KOPT-K1 (cell line): Measurements from ENCODE around the gene NECAB2.
"Not testable (repeated sequence)": the region's sequence is repeated elsewhere in the genome, so short reads cannot be mapped to it uniquely, and the experiment has no call there.

Source experiments
- H3K27ac ChIP-seq: fragments of 200-600 bp; sonication (generic); 2 replicates; pipeline ENCODE4 v1.5.1; 2016; ENCODE audit warnings: antibody characterized with exemption, mild to moderate bottlenecking, low read depth, low read length; ENCODE audit not compliant: poor library complexity, severe bottlenecking
- H3K36me3 ChIP-seq: fragments of 200-600 bp; sonication (generic); 2 replicates; pipeline ENCODE4 v1.5.1; 2017; ENCODE audit warnings: antibody characterized with exemption, mild to moderate bottlenecking, low read length, moderate library complexity; ENCODE audit not compliant: insufficient read depth
- H3K9me3 ChIP-seq: fragments of 200-600 bp; sonication (generic); 2 replicates; pipeline ENCODE4 v1.5.1; 2017; ENCODE audit warnings: antibody characterized with exemption, low read length, mild to moderate bottlenecking; ENCODE audit not compliant: insufficient read depth, poor library complexity, severe bottlenecking

Gene NECAB2

DNA sequence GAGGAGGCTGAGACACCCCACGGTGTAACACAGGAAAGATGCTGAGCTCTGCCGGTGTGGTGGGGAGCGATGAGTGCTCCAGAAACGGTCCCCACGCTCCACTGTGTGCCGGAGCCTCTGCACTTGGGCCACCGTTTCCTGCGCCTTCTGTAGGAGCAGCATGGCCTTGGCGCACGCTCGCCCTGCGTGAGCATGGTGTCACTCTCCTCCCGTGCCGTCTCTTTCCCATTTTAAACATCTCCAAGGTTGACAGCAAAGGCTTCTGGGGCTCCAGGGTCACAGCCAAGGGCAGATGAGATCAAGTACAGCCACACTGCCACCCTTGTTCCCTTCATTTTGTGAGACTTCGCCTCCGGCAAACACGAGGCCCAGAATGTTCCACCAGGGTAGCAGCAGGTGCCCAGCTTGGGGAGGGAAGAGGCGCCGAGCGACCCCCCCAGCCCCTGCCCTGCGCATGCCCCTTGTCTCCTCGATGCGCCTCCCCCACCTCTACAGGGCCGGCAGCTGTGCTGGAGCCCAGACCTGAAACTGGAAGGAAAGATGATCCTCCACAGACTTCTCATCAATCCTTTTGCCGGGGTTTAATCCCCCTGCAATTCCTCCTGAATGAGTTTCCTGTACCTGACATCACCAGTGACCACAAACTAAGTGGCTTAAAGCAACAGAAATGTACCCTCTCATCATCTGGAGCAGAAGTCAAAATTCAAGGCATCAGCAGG, 34.9 kb upstream of the NECAB2 start:
- H3K36me3 ChIP-seq = no peaks in the 10 kb centered on the region
- no peaks in the 10 kb centered on the region for H3K9me3 ChIP-seq
- no peak overlapping the region for H3K27ac ChIP-seq

DNA sequence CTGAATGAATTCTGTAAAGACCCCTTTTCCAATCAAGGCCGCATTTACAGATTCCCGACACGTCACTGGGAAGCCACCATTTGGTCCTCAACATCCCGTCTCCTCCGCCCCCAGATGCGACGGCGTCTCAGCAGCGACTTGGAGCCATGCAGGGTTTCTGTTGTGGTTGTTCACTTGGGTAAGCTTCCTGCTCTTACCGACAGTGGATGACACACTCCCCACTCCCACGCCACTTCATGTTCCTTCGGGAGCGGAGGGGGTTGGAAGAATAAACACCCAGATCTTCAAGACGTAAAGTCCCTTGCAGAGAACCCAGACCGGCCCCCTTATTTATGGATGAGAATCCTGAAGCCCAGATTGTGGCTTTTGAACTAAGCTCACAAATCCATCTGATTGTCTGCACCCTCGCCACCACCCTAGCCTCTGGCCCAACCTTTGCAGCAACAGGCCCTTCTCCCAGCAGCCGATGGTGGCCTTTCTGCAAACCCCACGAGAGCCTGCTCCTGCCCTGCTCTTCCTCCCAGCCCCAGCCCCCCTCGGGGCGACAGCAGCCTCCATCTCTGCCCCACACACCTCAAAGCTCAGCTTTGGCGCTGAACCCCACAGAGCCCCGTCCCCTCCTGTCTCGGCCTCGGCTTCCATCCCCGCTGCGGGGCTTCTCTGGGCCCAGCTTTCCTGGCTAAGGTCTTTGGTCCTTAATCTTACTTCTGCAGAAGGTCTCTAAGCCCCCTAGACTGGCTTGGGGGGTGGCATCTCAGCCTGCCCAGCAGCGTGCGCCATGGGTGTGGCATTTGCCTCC, 34.0 kb upstream of the NECAB2 start:
- Histone ChIP-seq H3K36me3 (no peaks in the 10 kb centered on the region), H3K9me3 (no peaks in the 10 kb centered on the region), H3K27ac (no peak overlapping the region)

DNA sequence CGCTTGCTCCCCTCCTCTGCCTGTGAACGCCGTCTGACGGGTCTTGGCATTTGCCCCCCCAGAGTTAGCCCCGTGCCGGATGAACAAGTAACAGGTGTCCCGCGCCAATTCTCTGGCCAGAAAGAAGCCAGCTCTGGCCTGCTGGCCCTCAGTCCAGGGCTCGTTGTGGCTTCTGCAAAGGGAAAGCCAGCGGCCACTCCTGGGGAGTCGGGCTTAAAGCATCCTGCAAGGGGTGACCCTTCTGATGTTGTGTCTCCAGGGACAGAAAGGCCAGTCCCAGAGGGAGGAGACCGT, 33.4 kb upstream of the NECAB2 start:
- H3K36me3 ChIP-seq = no peaks in the 10 kb centered on the region
- no peaks in the 10 kb centered on the region for H3K9me3 ChIP-seq
- H3K27ac ChIP-seq = no peak overlapping the region

DNA sequence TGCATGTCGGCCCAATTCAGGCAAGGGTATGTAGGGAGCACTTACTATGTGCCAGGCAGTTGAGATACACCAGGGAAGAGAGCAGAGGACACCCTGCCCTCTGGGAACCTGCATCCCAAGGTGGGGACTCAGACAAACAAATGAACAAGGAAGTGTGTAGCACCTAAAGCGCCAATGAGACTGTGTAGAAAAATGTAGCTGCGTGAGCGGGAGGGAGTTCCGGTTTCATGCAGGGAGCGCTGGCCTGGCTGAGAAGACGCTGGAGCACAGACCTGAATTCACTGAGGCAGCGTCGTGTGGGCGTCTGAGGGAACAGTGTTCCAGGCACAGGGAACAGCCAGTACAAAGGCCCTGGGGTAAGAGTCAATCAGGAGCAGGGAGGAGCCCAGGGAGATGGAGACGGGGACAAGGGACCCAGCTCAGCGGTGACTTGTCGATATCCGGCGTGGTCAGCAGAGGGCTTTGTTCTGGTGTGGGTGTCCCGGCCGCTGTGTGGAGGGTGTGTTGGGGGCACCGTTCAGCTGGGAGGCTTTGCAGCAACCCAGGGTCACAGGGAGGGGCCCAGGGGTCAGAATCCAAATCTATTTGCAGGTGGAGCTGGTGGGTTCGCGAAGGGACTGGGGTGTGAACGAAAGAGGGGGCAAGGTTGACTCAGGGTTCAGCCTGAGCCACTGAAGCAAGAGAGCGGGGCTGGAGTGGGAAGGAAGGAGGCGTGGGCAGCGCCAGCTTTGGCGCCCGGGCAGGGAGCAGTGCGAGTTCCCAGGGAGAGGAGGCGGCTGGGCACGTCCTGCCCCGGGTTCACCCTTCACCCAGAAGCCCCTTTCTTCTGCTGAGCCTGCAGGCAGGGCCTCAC, 32.8 kb upstream of the NECAB2 start:
- Histone ChIP-seq H3K36me3 (no peaks in the 10 kb centered on the region), H3K27ac (no peak overlapping the region), H3K9me3 (no peaks in the 10 kb centered on the region)

DNA sequence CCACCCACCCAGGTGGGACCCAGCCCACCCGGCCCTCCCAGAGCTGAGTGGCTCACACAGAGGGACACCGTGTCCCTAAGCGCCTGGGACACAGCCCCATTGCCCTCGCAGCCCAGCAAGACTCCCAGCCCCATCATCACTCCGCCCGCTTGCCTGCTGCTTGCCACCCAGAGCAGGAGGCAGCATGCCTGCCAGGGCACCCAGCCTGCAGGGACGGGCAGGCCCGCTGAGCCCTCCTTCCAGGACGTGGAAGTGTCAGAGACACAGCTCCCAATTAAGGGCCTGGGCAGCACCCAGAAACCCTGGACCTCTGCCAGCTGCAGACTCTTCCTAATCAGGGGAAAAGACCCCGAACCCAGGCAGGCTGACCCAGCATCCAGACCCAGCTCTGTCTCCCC, 32.2 kb upstream of the NECAB2 start:
- Histone ChIP-seq H3K9me3 (no peaks in the 10 kb centered on the region), H3K27ac (no peak overlapping the region), H3K36me3 (no peaks in the 10 kb centered on the region)

DNA sequence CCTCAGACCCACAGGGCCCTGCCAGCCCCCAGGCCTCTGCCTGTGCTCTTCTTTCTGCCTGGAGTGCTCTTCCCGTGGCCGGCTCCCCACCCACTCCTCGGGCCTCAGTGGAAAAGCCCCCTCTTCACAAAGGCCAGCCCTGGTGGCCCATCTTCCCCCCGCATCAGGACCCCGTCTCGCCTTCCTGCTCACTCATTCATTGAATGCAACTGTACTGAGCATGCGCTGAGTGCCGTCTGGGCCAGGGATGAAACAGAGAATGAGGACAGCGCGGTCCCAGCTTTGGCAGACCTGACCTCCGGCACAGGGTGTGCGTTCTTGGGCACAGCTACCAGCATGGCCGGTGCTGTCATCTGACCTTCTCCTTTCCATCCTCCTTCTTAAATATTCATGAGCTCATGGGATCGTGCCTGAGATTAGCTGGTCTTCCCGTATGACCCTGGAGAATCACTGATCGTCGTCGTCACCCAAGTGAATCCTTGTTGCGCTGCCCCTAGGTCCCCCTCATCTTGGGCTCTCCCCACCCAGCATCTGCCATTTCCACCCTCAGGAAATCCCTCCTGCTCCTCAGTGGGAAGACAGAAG, 31.4 kb upstream of the NECAB2 start:
- no peaks in the 10 kb centered on the region for H3K36me3 ChIP-seq
- no peaks in the 10 kb centered on the region for H3K9me3 ChIP-seq
- H3K27ac ChIP-seq = no peak overlapping the region

DNA sequence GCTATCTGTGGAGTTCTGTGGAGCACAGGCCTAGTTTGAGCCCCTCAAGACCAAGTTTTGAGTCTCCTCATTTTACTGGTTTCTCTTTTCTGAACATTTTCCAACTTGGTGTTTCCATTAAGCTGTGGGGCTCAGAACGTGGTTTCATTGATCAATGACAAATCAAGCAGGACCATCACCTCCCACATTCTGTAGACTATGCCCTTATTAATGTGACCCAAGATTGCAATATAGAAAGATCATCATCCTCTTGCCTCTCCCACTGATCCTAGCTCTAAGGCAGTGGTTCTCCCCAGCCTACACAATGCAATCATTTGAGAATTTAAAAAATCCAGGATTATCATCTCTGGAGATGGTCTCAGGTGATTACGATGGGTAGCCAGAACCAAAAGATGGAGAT, 30.8 kb upstream of the NECAB2 start:
- Histone ChIP-seq H3K36me3 (no peaks in the 10 kb centered on the region), H3K27ac (no peak overlapping the region), H3K9me3 (no peaks in the 10 kb centered on the region)

DNA sequence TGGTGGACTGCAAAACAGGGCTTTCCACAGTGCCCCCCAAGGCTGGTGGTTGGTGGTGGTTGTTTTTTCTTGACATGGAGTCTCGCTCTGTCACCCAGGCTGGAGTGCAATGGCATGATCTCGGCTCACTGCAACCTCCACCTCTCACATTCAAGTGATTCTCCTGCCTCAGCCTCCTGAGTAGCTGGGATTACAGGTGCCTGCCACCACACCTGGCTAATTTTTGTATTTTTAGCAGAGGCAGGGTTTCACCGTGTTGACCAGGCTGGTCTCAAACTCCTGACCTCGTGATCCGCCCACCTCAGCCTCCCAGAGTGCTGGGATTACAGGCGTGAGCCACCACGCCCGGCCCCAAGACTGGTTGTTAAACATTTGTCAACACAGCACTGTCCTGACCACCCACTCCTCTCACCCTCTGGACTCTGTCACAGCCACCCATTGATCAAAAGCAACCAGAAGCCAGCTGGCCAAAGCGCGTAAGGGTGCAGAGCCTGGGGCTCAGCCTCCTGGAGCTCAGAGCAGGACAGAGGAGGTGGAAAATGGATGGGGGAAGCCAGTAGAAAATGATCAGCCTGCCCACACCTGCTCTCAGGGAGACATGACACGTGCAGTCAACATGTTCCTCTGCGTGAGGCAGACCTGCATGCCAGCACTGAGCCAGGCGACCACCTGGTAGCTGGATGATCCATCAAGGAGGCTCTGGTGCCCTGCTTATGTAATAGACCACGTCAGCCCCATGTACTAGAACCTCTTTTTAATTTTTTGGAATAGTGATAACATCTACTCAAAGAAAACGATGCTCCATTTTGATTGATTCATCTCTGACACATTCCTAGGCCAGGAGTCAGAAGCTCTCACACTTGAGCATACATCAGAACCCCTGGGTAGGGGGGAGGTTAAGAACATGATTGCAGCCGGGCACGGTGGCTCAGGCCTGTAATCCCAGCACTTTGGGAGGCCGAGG, 29.8 kb upstream of the NECAB2 start:
- Histone ChIP-seq H3K27ac (no peak overlapping the region), H3K36me3 (no peaks in the 10 kb centered on the region), H3K9me3 (no peaks in the 10 kb centered on the region)

DNA sequence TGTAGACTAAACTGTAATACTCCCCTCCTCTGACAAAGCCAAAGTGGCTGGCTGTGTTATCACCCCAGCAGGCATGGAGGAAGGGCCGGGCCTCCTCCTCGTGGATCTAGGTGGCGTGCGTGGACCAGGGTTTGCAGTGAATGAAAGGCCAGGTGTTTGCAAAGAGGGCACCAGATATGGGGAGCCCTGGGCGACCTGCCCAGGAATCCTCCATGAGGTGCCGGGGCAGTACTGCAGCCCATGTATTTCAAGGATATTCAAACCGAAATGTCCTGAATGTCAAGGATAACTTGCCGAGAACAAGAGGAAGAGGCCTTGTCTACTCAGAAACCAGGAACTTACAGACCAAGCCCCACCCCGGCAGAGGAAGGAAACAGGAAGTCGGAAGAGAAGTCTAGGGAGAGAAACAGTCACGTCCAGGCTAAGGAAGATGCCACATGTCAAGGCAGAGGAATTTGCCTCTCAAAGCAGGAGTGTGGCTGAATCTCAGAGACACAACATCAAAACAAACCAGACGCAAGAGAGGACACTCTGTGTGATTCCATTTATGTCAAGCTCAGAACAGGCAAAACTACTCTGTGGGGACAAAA, 28.7 kb upstream of the NECAB2 start:
- no peaks in the 10 kb centered on the region for H3K9me3 ChIP-seq
- no peak overlapping the region for H3K27ac ChIP-seq
- no peaks in the 10 kb centered on the region for H3K36me3 ChIP-seq

DNA sequence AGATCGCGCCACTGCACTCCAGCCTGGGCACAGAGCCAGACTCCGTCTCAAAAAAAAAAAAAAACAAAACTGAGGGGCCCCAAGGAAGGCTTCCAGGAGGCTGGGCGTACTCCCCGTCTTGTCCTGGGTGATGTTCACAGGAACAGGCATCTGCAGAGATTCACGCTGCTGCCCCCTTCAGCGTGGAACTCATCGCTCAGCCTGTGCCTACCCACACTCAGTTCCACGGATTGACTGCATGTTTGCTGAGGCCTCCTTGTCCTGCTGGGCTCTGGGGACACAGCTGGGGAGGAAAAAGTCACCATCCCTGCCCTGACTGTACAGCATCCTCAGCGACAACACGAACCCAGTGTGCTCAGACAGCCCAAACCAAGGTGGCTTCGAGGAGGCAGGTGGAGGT, 27.9 kb upstream of the NECAB2 start:
- Histone ChIP-seq H3K9me3 (no peaks in the 10 kb centered on the region), H3K27ac (no peak overlapping the region), H3K36me3 (no peaks in the 10 kb centered on the region)

DNA sequence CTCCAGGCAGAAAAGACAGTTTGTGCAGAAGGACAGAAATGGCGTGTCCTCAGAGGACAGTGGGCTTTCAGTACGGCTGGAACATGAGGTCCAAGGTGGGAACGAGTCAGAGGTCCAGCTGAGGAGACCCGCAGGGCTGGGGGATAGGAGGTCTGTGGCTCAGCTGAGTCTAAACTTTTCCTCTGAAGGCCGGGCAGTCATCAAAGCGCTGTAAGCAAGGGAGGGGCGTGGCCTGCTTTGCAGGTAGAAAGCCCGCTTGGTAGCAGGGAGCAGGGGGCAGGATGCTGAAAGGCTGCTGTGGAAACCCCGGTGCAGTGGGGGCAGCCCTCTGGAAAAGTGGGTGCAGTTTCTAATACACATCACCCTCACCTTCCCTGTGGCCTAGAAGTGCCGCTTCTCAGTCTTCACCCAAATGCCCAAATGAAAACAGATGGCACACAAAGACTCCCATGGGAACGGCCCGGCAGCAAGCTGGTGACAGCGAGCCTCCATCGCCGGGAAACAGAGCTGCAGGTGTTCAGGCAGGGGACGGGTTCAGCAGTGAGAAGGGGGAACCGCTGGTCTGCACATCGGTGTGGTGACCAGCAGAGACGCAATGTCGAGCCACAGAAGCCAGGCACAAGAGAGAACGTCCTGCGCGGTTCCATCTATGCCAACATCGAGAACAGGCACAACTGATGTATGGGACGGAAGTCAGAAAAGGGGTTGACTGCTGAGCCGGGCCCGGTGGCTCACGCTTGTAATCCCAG, 27.2 kb upstream of the NECAB2 start:
- Histone ChIP-seq H3K27ac (no peak overlapping the region), H3K9me3 (no peaks in the 10 kb centered on the region), H3K36me3 (no peaks in the 10 kb centered on the region)

DNA sequence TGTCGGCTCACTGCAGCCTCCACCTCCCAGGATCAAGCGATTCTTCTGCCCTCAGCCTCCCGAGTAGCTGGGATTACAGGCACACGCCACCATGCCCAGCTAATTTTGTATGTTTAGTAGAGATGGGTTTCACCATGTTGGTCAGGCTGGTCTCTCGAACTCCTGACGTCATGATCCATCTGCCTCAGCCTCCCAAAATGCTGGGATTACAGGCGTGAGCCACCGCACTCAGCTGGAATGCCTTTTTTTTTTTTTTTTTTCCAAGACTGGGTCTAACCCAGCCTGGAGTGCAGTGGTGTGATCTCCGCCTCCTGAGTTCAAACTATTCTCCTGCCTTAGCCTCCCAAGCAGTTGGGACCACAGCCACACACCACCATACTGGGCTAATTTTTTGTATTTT, 26.5 kb upstream of the NECAB2 start:
- not testable (repeated sequence) for H3K27ac ChIP-seq, H3K36me3 ChIP-seq, H3K9me3 ChIP-seq

DNA sequence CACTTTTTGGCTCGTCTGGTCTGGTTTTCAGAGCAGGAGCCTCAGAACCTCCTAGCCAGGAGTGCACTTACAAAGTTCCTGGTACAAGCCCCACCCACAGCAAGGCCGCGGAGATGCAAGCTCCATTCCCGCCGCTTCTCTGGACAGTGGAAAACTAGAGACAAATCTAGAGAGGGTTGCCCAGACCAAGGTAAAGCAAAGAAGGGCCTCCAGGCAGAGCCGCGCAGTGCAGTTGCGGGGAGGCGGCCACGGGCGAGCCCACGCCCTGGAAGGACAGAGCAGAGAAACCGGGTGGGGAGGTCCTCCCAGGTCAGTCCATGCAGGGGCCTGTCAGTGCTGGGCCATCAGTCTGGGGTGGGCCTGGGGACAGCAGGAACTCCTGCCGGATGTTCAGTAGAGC, 26.0 kb upstream of the NECAB2 start:
- no peak overlapping the region for H3K27ac ChIP-seq
- no peaks in the 10 kb centered on the region for H3K36me3 ChIP-seq
- no peaks in the 10 kb centered on the region for H3K9me3 ChIP-seq
